ENCODE data around the gene C10orf95.

GRCh38 chr10:102453502-102453901, 2.2 kb upstream of the C10orf95 start:
- no peak for TF ChIP-seq CTCF (IDR thresholded peaks at IDR 0.05; ENCODE audit: insufficient read depth, low read depth, low read length)
- no peak for TF ChIP-seq EZH2 (IDR thresholded peaks at IDR 0.05; ENCODE audit: insufficient read depth, low read length)
